Astrocyte (in vitro differentiated cells and primary cell): ENCODE measurements around the gene TRAPPC12. TPM values are rescaled to one million over a fixed set of nuclear protein-coding genes. Genes with fewer than 3 reads are reported as not detected.

Experiments
- DNase-seq: peaks from one replicate; pipeline ENCODE4 v3.0.0-alpha.2; 2010; ENCODE audit warnings: low read depth
- FAIRE-seq: peaks from 2 replicates; lab custom pipeline; 2011; peaks lifted over from hg19 to GRCh38; lab: Jason Lieb, UNC
- H2AFZ ChIP-seq: 2 replicates; pipeline ENCODE4 v1.6.0; 2012; ENCODE audit warnings: low read depth, low read length, inconsistent platforms
- H3K27ac ChIP-seq: 2 replicates; pipeline ENCODE4 v1.5.1; 2011; ENCODE audit warnings: low read depth, low read length, inconsistent platforms
- H3K27me3 ChIP-seq: 2 replicates; pipeline ENCODE4 v1.6.0; 2011; ENCODE audit warnings: low read length, inconsistent platforms; ENCODE audit not compliant: insufficient read depth
- H3K36me3 ChIP-seq: 2 replicates; pipeline ENCODE4 v1.5.1; 2011; ENCODE audit warnings: low read length, inconsistent platforms; ENCODE audit not compliant: insufficient read depth
- H3K4me1 ChIP-seq: 2 replicates; pipeline ENCODE4 v1.5.1; 2011; ENCODE audit warnings: low read length, inconsistent platforms; ENCODE audit not compliant: insufficient read depth
- H3K4me2 ChIP-seq: 2 replicates; pipeline ENCODE4 v1.6.0; 2012; ENCODE audit warnings: low read length, inconsistent platforms
- H3K4me3 ChIP-seq: 2 replicates; pipeline ENCODE4 v1.5.1; 2011; ENCODE audit warnings: low read depth, mild to moderate bottlenecking, low read length, inconsistent platforms; ENCODE audit not compliant: insufficient read depth
- H3K79me2 ChIP-seq: 2 replicates; pipeline ENCODE4 v1.6.0; 2012; ENCODE audit warnings: mild to moderate bottlenecking, low read length, inconsistent platforms; ENCODE audit not compliant: insufficient read depth
- H3K9ac ChIP-seq: 2 replicates; pipeline ENCODE4 v1.6.0; 2012; ENCODE audit warnings: mild to moderate bottlenecking, low read length, inconsistent platforms
- H3K9me3 ChIP-seq: 2 replicates; pipeline ENCODE4 v1.5.1; 2012; ENCODE audit warnings: low read depth, mild to moderate bottlenecking, low read length, inconsistent platforms; ENCODE audit not compliant: insufficient read depth
- H4K20me1 ChIP-seq: 2 replicates; pipeline ENCODE4 v1.6.0; 2012; ENCODE audit warnings: low read length, inconsistent platforms; ENCODE audit not compliant: insufficient read depth
- H3K27ac Mint-ChIP-seq: one replicate; pipeline ENCODE4 v1.8.0; 2021; ENCODE audit warnings: mild to moderate bottlenecking, mixed read lengths; ENCODE audit not compliant: unreplicated experiment
- H3K27me3 Mint-ChIP-seq: one replicate; pipeline ENCODE4 v1.8.0; 2021; ENCODE audit warnings: low read depth, mixed read lengths; ENCODE audit not compliant: unreplicated experiment
- H3K36me3 Mint-ChIP-seq: one replicate; pipeline ENCODE4 v1.8.0; 2021; ENCODE audit warnings: low read depth, mixed read lengths; ENCODE audit not compliant: unreplicated experiment
- H3K4me1 Mint-ChIP-seq: one replicate; pipeline ENCODE4 v1.8.0; 2021; ENCODE audit warnings: low read depth, mixed read lengths; ENCODE audit not compliant: unreplicated experiment
- H3K4me3 Mint-ChIP-seq: one replicate; pipeline ENCODE4 v1.8.0; 2021; ENCODE audit warnings: mild to moderate bottlenecking, moderate library complexity, mixed read lengths; ENCODE audit not compliant: unreplicated experiment
- H3K9me3 Mint-ChIP-seq: one replicate; pipeline ENCODE4 v1.8.0; 2021; ENCODE audit warnings: mild to moderate bottlenecking, mixed read lengths; ENCODE audit not compliant: unreplicated experiment
- CTCF ChIP-seq: IDR thresholded peaks from 2 replicates; pipeline ENCODE4 v1.5.1; 2011; ENCODE audit warnings: low read depth, mild to moderate bottlenecking, inconsistent platforms, low read length, moderate library complexity; ENCODE audit not compliant: insufficient read depth
- EZH2 ChIP-seq: IDR thresholded peaks from 2 replicates; pipeline ENCODE4 v1.6.1; 2012; ENCODE audit warnings: mild to moderate bottlenecking, low read length, inconsistent platforms; ENCODE audit not compliant: insufficient read depth
- total RNA-seq: library from RNA; stranded (reverse); gene quantifications from 2 replicates; pipeline ENCODE4 v1.2.1, GENCODE V29; 2021

TRAPPC12 gene
- total RNA-seq, 1 donor from 2014 or later: 62.1 TPM

- H3K4me3 ChIP-seq: no peak overlapping the region
- H3K4me1 ChIP-seq: no peaks in the 10 kb centered on the region
- H3K4me2 ChIP-seq: no peak overlapping the region
- DNase-seq (no peak), FAIRE-seq (no peak)
- H3K9me3 ChIP-seq: peaks cover 5% of the 10 kb centered on the region
- Mint-ChIP-seq H3K9me3 (no peaks in the 10 kb centered on the region), H3K36me3 (peaks cover 28% of the 10 kb centered on the region), H3K27me3 (no peaks in the 10 kb centered on the region), H3K4me3 (no peak overlapping the region), H3K27ac (no peak overlapping the region), H3K4me1 (no peaks in the 10 kb centered on the region)
- no peak for TF ChIP-seq CTCF
- no peak overlapping the region for H2AFZ ChIP-seq
- no peak overlapping the region for H3K27ac ChIP-seq
- peaks cover 31% of the 10 kb centered on the region for H3K36me3 ChIP-seq
- peaks cover 25% of the 10 kb centered on the region for H4K20me1 ChIP-seq
- H3K9ac ChIP-seq: no peak overlapping the region
- H3K79me2 ChIP-seq: peaks cover 3% of the 10 kb centered on the region
- no peaks in the 10 kb centered on the region for H3K27me3 ChIP-seq
Observed at GRCh38 chr2:3443083-3443482, 63.6 kb downstream of the TRAPPC12 start.

- Histone ChIP-seq H3K79me2 (peaks cover 3% of the 10 kb centered on the region), H2AFZ (no peak overlapping the region), H3K9ac (no peak overlapping the region), H3K9me3 (peaks cover 5% of the 10 kb centered on the region), H3K4me1 (no peaks in the 10 kb centered on the region), H3K4me3 (no peak overlapping the region), H3K27me3 (no peaks in the 10 kb centered on the region), H3K4me2 (no peak overlapping the region), H3K36me3 (peaks cover 33% of the 10 kb centered on the region), H4K20me1 (peaks cover 25% of the 10 kb centered on the region), H3K27ac (no peak overlapping the region)
- Mint-ChIP-seq H3K27ac (no peak overlapping the region), H3K27me3 (no peaks in the 10 kb centered on the region), H3K9me3 (no peaks in the 10 kb centered on the region), H3K36me3 (peaks cover 31% of the 10 kb centered on the region), H3K4me1 (no peaks in the 10 kb centered on the region), H3K4me3 (no peak overlapping the region)
- FAIRE-seq: no peak
- no peak for TF ChIP-seq EZH2
- no peak for TF ChIP-seq CTCF
- DNase-seq: no peak
Observed at GRCh38 chr2:3443506-3444084, 64.1 kb downstream of the TRAPPC12 start.

- no peaks in the 10 kb centered on the region for H3K4me1 Mint-ChIP-seq
- peaks cover 42% of the 10 kb centered on the region for H3K36me3 ChIP-seq
Observed at GRCh38 chr2:3445891-3446290, 66.4 kb downstream of the TRAPPC12 start.

More at GRCh38 chr2:3445891-3446290, 66.4 kb downstream of the TRAPPC12 start:
- H2AFZ ChIP-seq: no peak overlapping the region
- H3K4me1 ChIP-seq: no peaks in the 10 kb centered on the region
- peaks cover 44% of the 10 kb centered on the region for H3K36me3 Mint-ChIP-seq
- TF ChIP-seq EZH2 (no peak), CTCF (no peak)
- no peak overlapping the region for H3K9ac ChIP-seq
- FAIRE-seq (no peak), DNase-seq (no peak)
- H3K27ac Mint-ChIP-seq: no peak overlapping the region
- no peaks in the 10 kb centered on the region for H3K27me3 ChIP-seq
- no peak overlapping the region for H3K27ac ChIP-seq
- no peaks in the 10 kb centered on the region for H3K9me3 Mint-ChIP-seq
- H3K9me3 ChIP-seq: peaks cover 5% of the 10 kb centered on the region
- no peak overlapping the region for H3K4me3 Mint-ChIP-seq
- H3K4me2 ChIP-seq: no peak overlapping the region
- H3K4me3 ChIP-seq: no peak overlapping the region
- peaks cover 10% of the 10 kb centered on the region for H4K20me1 ChIP-seq
- no peaks in the 10 kb centered on the region for H3K27me3 Mint-ChIP-seq
- H3K79me2 ChIP-seq: peaks cover 3% of the 10 kb centered on the region
